Uterus (tissue), 4 donors: ENCODE measurements around the gene OR52D1. TPM values are rescaled to one million over a fixed set of nuclear protein-coding genes. Genes with fewer than 3 reads are reported as not detected.

ENCODE experiments used
- DNase-seq, 2 donors: peaks; one replicate each; pipeline ENCODE4 v3.0.0-alpha.2; 2019 to 2020
- H3K27ac ChIP-seq, 2 donors: fragments of 200-600 bp; sonication (generic); 1 replicate in 1 of 2; 2 replicates in 1 of 2; pipeline ENCODE4 v1.5.1; 2016 to 2018
- H3K27me3 ChIP-seq, 2 donors: fragments of 200-600 bp; sonication (generic); one replicate each; pipeline ENCODE4 v1.5.1; 2018 to 2019; ENCODE audit warnings: control low read depth in 1 of 2
- H3K36me3 ChIP-seq, 2 donors: fragments of 200-600 bp; sonication (generic); one replicate each; pipeline ENCODE4 v1.5.1; 2019; ENCODE audit warnings: control low read depth in 1 of 2
- H3K4me1 ChIP-seq, 2 donors: fragments of 200-600 bp; sonication (generic); one replicate each; pipeline ENCODE4 v1.5.1; 2018 to 2019; ENCODE audit warnings: control low read depth in 1 of 2
- H3K4me3 ChIP-seq, 2 donors: fragments of 200-600 bp; sonication (generic); 1 replicate in 1 of 2; 2 replicates in 1 of 2; pipeline ENCODE4 v1.5.1; 2018 to 2019; ENCODE audit warnings: mild to moderate bottlenecking in 1 of 2
- H3K9me3 ChIP-seq, 2 donors: fragments of 200-600 bp; sonication (generic); one replicate each; pipeline ENCODE4 v1.5.1; 2019; ENCODE audit warnings: control low read depth in 1 of 2
- CTCF ChIP-seq, 4 experiments: fragments of 200-600 bp in 2 of 4; fragments of 450-650 bp in 2 of 4; sonication (generic) in 2 of 4; IDR thresholded peaks; one replicate each; pipeline ENCODE4 v1.5.1; 2016 to 2019; ENCODE audit warnings: antibody characterized with exemption in 4 of 4, mild to moderate bottlenecking in 2 of 4, moderate library complexity in 1 of 4
- POLR2A ChIP-seq, 2 donors: fragments of 450-650 bp; IDR thresholded peaks; one replicate each; pipeline ENCODE4 v1.6.1; 2016; ENCODE audit warnings: antibody characterized with exemption in 2 of 2, mild to moderate bottlenecking in 1 of 2, moderate library complexity in 1 of 2
- intact Hi-C: fragments of 100-400 bp; cut with DNase I; formaldehyde crosslinking; loops from one replicate; pipeline ENCODE4 v1.15.1; 2023; ENCODE audit warnings: low total_unique reads
- total RNA-seq, 4 donors: library from RNA; depleted of rRNA in 3 of 4; stranded (reverse); fragments of >200 nt in 3 of 4; gene quantifications; one replicate each; pipeline versions ENCODE4 v1.1.0 to v1.2.4, GENCODE V29; 2014 to 2023
- donor health status: DM: yes; HTN: yes; CAD: no.

OR52D1 gene
- total RNA-seq: not detected

- Histone ChIP-seq H3K27me3 (no peaks in the 10 kb centered on the region), H3K4me1 (no peaks in the 10 kb centered on the region), H3K27ac (no peak within 1 kb of the TSS), H3K4me3 (no peak within 1 kb of the TSS), H3K36me3 (no peaks in the 10 kb centered on the region), H3K9me3 (no peaks in the 10 kb centered on the region)
- intact Hi-C loops: no loop called here
- no peak for DNase-seq
- TF ChIP-seq POLR2A (IDR thresholded peaks at IDR 0.05): no peak
- no peak for TF ChIP-seq CTCF (IDR thresholded peaks at IDR 0.05)
These were observed at the start of gene OR52D1 for GRCh38 chr11:5488385-5488784. Gene OR52D1 (plus strand): TSS chr11:5488685. CDS start chr11:5488707, 22 bp downstream.

- H3K27me3 ChIP-seq: no peaks in the 10 kb centered on the region
- TF ChIP-seq CTCF (IDR thresholded peaks at IDR 0.05) (no peak), POLR2A (IDR thresholded peaks at IDR 0.05) (no peak)
- no peaks in the 10 kb centered on the region for H3K36me3 ChIP-seq
- intact Hi-C loops: no loop called here
- H3K9me3 ChIP-seq: no peaks in the 10 kb centered on the region
- no peak within 1 kb of the TSS for H3K27ac ChIP-seq
- H3K4me3 ChIP-seq: no peak within 1 kb of the TSS
- no peak for DNase-seq
- no peaks in the 10 kb centered on the region for H3K4me1 ChIP-seq
These were observed 47.1 kb upstream of the OR52D1 start, which contains the start of gene OR51I1 for GRCh38 chr11:5441414-5441813. Gene OR51I1 (minus strand): TSS chr11:5441514. CDS start chr11:5441514, 0 bp downstream.

- Histone ChIP-seq H3K4me1 (no peaks in the 10 kb centered on the region), H3K4me3 (no peak overlapping the region), H3K27me3 (no peaks in the 10 kb centered on the region), H3K9me3 (no peaks in the 10 kb centered on the region), H3K36me3 (no peaks in the 10 kb centered on the region), H3K27ac (no peak overlapping the region)
- TF ChIP-seq CTCF (IDR thresholded peaks at IDR 0.05) (no peak), POLR2A (IDR thresholded peaks at IDR 0.05) (no peak)
- no peak for DNase-seq
- intact Hi-C loops: no loop called here
These were observed 44.6 kb upstream of the OR52D1 start for GRCh38 chr11:5443835-5444393.

DNA sequence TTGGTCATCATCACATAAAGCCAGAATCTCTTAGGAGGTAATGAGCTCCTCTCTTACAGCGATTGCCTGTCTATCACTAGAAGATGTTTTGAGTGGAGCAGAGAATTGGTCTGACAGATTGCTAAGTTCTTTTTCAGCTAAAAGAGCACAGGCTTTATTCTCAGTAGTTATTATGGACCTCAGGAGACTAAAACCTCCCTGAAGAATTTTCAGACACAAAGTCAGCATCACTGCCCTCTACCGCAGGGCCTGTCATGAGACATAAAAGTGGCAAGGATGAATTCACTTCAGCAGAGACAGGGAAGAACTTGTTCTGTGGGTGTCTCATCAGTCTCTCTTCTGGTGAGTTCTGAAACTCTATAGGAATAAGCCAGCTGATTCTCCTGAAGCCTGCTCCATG, 39.5 kb upstream of the OR52D1 start, which contains the start of gene OR51I2:
TSS of gene OR51I2 (plus strand) at position 301 of the 400 bp plus-strand sequence. CDS start 4,166 bp downstream, outside the sequence.
- Histone ChIP-seq H3K4me3 (no peak within 1 kb of the TSS), H3K27me3 (no peaks in the 10 kb centered on the region), H3K4me1 (no peaks in the 10 kb centered on the region), H3K36me3 (no peaks in the 10 kb centered on the region), H3K27ac (no peak within 1 kb of the TSS), H3K9me3 (no peaks in the 10 kb centered on the region)
- TF ChIP-seq CTCF (IDR thresholded peaks at IDR 0.05): no peak
- TF ChIP-seq POLR2A (IDR thresholded peaks at IDR 0.05): no peak
- intact Hi-C loops: no loop called here
- DNase-seq: no peak

- Histone ChIP-seq H3K4me3 (no peak overlapping the region), H3K9me3 (no peaks in the 10 kb centered on the region), H3K27ac (no peak overlapping the region), H3K27me3 (no peaks in the 10 kb centered on the region), H3K4me1 (no peaks in the 10 kb centered on the region), H3K36me3 (no peaks in the 10 kb centered on the region)
- intact Hi-C loops: no loop called here
- no peak for TF ChIP-seq CTCF (IDR thresholded peaks at IDR 0.05)
- no peak for TF ChIP-seq POLR2A (IDR thresholded peaks at IDR 0.05)
- DNase-seq: no peak
These were observed 39.1 kb upstream of the OR52D1 start for GRCh38 chr11:5449432-5449831.
